ENCODE measurements around the gene ATXN3.

- TF ChIP-seq CTCF (IDR thresholded peaks at IDR 0.05; ENCODE audit: low read depth, low read length, poor library complexity, severe bottlenecking) (peak; percentile 36), EZH2phosphoT487 (IDR thresholded peaks at IDR 0.05; ENCODE audit: borderline replicate concordance, low read length) (no peak)
Observed at GRCh38 chr14:92135269-92135668, 28.9 kb upstream of the ATXN3 start.

Measured in DOHH2 (cell line).